ENCODE data around the gene BPI. TPM values are rescaled to one million over a fixed set of nuclear protein-coding genes. Genes with fewer than 3 reads are reported as not detected.

The BPI gene
- total and polyA plus RNA-seq, 2 donors (not counting 1 experiment from before 2014, with no cell fraction given), result 0.10 to 0.44 TPM

- H3K4me1 ChIP-seq (ENCODE audit: control insufficient read depth in 2 of 2, insufficient read depth in 2 of 2, low read length in 2 of 2), result no peaks in the 10 kb centered on the region
- ChIA-PET CTCF (no interaction called here), POLR2A (no interaction called here)
- intact Hi-C loops (cut with micrococcal nuclease), result no loop called here
- no peaks in the 10 kb centered on the region for H3K36me3 ChIP-seq (replicated peaks in 1 of 2; ENCODE audit: control extremely low read depth in 1 of 2, control insufficient read depth in 1 of 2, extremely low read depth in 1 of 2, insufficient read depth in 2 of 2, low read length in 1 of 2)
- no peaks in the 10 kb centered on the region for H3K9me3 ChIP-seq (ENCODE audit: control extremely low read depth in 1 of 3, control insufficient read depth in 2 of 3, insufficient read depth in 1 of 3, low read length in 2 of 3)
- 97% methylated on average over 2 of the region's 7 CpGs for WGBS (ENCODE audit: insufficient coverage)
- TF ChIP-seq EZH2 (IDR thresholded peaks at IDR 0.05; ENCODE audit: borderline replicate concordance, insufficient read depth, low read depth, low read length, poor library complexity, severe bottlenecking) (no peak), CTCF (IDR thresholded peaks at IDR 0.05) (no peak)
- peaks cover 0 to 11% (median 1%) of the 10 kb centered on the region in 4 experiments for H3K27me3 ChIP-seq (replicated peaks in 1 of 4; ENCODE audit: control extremely low read depth in 1 of 4, control insufficient read depth in 3 of 4, insufficient read depth in 4 of 4, low read length in 3 of 4)
- no peak overlapping the region for H2AFZ ChIP-seq (ENCODE audit: insufficient read depth, low read depth, low read length, poor library complexity, severe bottlenecking)
- H3K4me3 Mint-ChIP-seq, result no peak overlapping the region
- no peak overlapping the region for H3K9ac ChIP-seq (ENCODE audit: low read length)
- no peak for DNase-seq
- H3K4me3 ChIP-seq (ENCODE audit: control extremely low read depth in 1 of 5, extremely low read depth in 1 of 5, insufficient read depth in 1 of 5, low read depth in 2 of 5, low read length in 4 of 5), result no peak overlapping the region
- H3K27ac ChIP-seq (ENCODE audit: low read length in 2 of 2), result no peak overlapping the region
- H3K9me3 Mint-ChIP-seq (ENCODE audit: insufficient read depth), result no peaks in the 10 kb centered on the region
- no peak overlapping the region for H3K27ac Mint-ChIP-seq
- no peaks in the 10 kb centered on the region for H4K20me1 ChIP-seq (ENCODE audit: control insufficient read depth, insufficient read depth, low read length, poor library complexity, severe bottlenecking)
- H3K4me1 Mint-ChIP-seq, result no peaks in the 10 kb centered on the region
- no peak overlapping the region for H3K4me2 ChIP-seq (replicated peaks; ENCODE audit: low read depth, low read length, poor library complexity, severe bottlenecking)
- H3K27me3 Mint-ChIP-seq, result peaks cover 35% of the 10 kb centered on the region
- H3K79me2 ChIP-seq (ENCODE audit: control insufficient read depth, insufficient read depth, low read length), result no peaks in the 10 kb centered on the region
- no peak for ATAC-seq (ENCODE audit: low read depth)
Observed at GRCh38 chr20:38293491-38294065, 10.4 kb upstream of the BPI start.

- peaks cover 30% of the 10 kb centered on the region for H3K27me3 Mint-ChIP-seq
- Histone ChIP-seq H3K9ac (ENCODE audit: low read length) (no peak overlapping the region), H2AFZ (ENCODE audit: insufficient read depth, low read depth, low read length, poor library complexity, severe bottlenecking) (no peak overlapping the region), H3K79me2 (ENCODE audit: control insufficient read depth, insufficient read depth, low read length) (no peaks in the 10 kb centered on the region), H3K27ac (ENCODE audit: low read length in 2 of 2) (no peak overlapping the region), H3K4me3 (ENCODE audit: control extremely low read depth in 1 of 5, extremely low read depth in 1 of 5, insufficient read depth in 1 of 5, low read depth in 2 of 5, low read length in 4 of 5) (no peak overlapping the region), H3K4me1 (ENCODE audit: control insufficient read depth in 2 of 2, insufficient read depth in 2 of 2, low read length in 2 of 2) (no peaks in the 10 kb centered on the region), H4K20me1 (ENCODE audit: control insufficient read depth, insufficient read depth, low read length, poor library complexity, severe bottlenecking) (no peaks in the 10 kb centered on the region), H3K27me3 (replicated peaks in 1 of 4; ENCODE audit: control extremely low read depth in 1 of 4, control insufficient read depth in 3 of 4, insufficient read depth in 4 of 4, low read length in 3 of 4) (peaks cover 0 to 8% (median 1%) of the 10 kb centered on the region in 4 experiments), H3K36me3 (replicated peaks in 1 of 2; ENCODE audit: control extremely low read depth in 1 of 2, control insufficient read depth in 1 of 2, extremely low read depth in 1 of 2, insufficient read depth in 2 of 2, low read length in 1 of 2) (no peaks in the 10 kb centered on the region), H3K4me2 (replicated peaks; ENCODE audit: low read depth, low read length, poor library complexity, severe bottlenecking) (no peak overlapping the region), H3K9me3 (ENCODE audit: control extremely low read depth in 1 of 3, control insufficient read depth in 2 of 3, insufficient read depth in 1 of 3, low read length in 2 of 3) (no peaks in the 10 kb centered on the region)
- ChIA-PET POLR2A (no interaction called here), CTCF (no interaction called here)
- ATAC-seq (ENCODE audit: low read depth) (no peak), DNase-seq (no peak)
- H3K4me1 Mint-ChIP-seq, result no peaks in the 10 kb centered on the region
- no peak for TF ChIP-seq CTCF (IDR thresholded peaks at IDR 0.05)
- no peak for TF ChIP-seq EZH2 (IDR thresholded peaks at IDR 0.05; ENCODE audit: borderline replicate concordance, insufficient read depth, low read depth, low read length, poor library complexity, severe bottlenecking)
- H3K27ac Mint-ChIP-seq, result no peak overlapping the region
- WGBS (ENCODE audit: insufficient coverage), result 85% methylated on average over 5 of the region's 11 CpGs
- no peak overlapping the region for H3K4me3 Mint-ChIP-seq
- H3K9me3 Mint-ChIP-seq (ENCODE audit: insufficient read depth), result no peaks in the 10 kb centered on the region
- intact Hi-C loops (cut with micrococcal nuclease), result no loop called here
Observed at GRCh38 chr20:38294076-38294591, 9.8 kb upstream of the BPI start.

All from B cell (primary cell).